Activated naive CD8-positive, alpha-beta T cell (primary cell): ENCODE results near the gene LYPD8.

Experiments used
- H3K27ac Mint-ChIP-seq: one replicate; pipeline ENCODE4 v1.8.0; 2021; ENCODE audit warnings: mixed read lengths
- H3K27me3 Mint-ChIP-seq: one replicate; pipeline ENCODE4 v1.8.0; 2021; ENCODE audit warnings: mixed read lengths
- H3K36me3 Mint-ChIP-seq: one replicate; pipeline ENCODE4 v1.8.0; 2021; ENCODE audit warnings: mixed read lengths
- H3K4me1 Mint-ChIP-seq: one replicate; pipeline ENCODE4 v1.8.0; 2021; ENCODE audit warnings: low read depth, mixed read lengths
- H3K4me3 Mint-ChIP-seq: one replicate; pipeline ENCODE4 v1.8.0; 2021; ENCODE audit warnings: mild to moderate bottlenecking, mixed read lengths
- H3K9me3 Mint-ChIP-seq: one replicate; pipeline ENCODE4 v1.8.0; 2021; ENCODE audit warnings: low read depth, mixed read lengths

The LYPD8 gene

GRCh38 chr1:248751142-248751541 is 4.4 kb downstream of the LYPD8 start:
- H3K36me3 Mint-ChIP-seq, result no peaks in the 10 kb centered on the region
- no peaks in the 10 kb centered on the region for H3K27me3 Mint-ChIP-seq
- H3K4me3 Mint-ChIP-seq, result no peak overlapping the region
- peaks cover 15% of the 10 kb centered on the region for H3K4me1 Mint-ChIP-seq
- no peaks in the 10 kb centered on the region for H3K9me3 Mint-ChIP-seq
- H3K27ac Mint-ChIP-seq, result no peak overlapping the region

GRCh38 chr1:248750496-248750895 is 5.1 kb downstream of the LYPD8 start:
- Mint-ChIP-seq H3K9me3 (no peaks in the 10 kb centered on the region), H3K36me3 (no peaks in the 10 kb centered on the region), H3K27ac (no peak overlapping the region), H3K4me3 (no peak overlapping the region), H3K27me3 (no peaks in the 10 kb centered on the region), H3K4me1 (peaks cover 15% of the 10 kb centered on the region)

GRCh38 chr1:248748211-248748610 is 7.3 kb downstream of the LYPD8 start:
- peaks cover 15% of the 10 kb centered on the region for H3K4me1 Mint-ChIP-seq
- no peak overlapping the region for H3K4me3 Mint-ChIP-seq
- no peaks in the 10 kb centered on the region for H3K36me3 Mint-ChIP-seq
- no peak overlapping the region for H3K27ac Mint-ChIP-seq
- no peaks in the 10 kb centered on the region for H3K27me3 Mint-ChIP-seq
- no peaks in the 10 kb centered on the region for H3K9me3 Mint-ChIP-seq

GRCh38 chr1:248740876-248741275 is 14.7 kb downstream of the LYPD8 start:
- no peaks in the 10 kb centered on the region for H3K4me1 Mint-ChIP-seq
- no peak overlapping the region for H3K27ac Mint-ChIP-seq
- no peak overlapping the region for H3K4me3 Mint-ChIP-seq
- H3K27me3 Mint-ChIP-seq, result peaks cover 5% of the 10 kb centered on the region
- no peaks in the 10 kb centered on the region for H3K36me3 Mint-ChIP-seq
- H3K9me3 Mint-ChIP-seq, result no peaks in the 10 kb centered on the region

GRCh38 chr1:248739572-248740205 is 15.9 kb downstream of the LYPD8 start:
- Mint-ChIP-seq H3K27ac (no peak overlapping the region), H3K4me3 (no peak overlapping the region)

GRCh38 chr1:248737457-248737856 is 18.1 kb downstream of the LYPD8 start:
- no peak overlapping the region for H3K4me3 Mint-ChIP-seq
- H3K27ac Mint-ChIP-seq, result no peak overlapping the region
- H3K27me3 Mint-ChIP-seq, result peaks cover 9% of the 10 kb centered on the region
- no peaks in the 10 kb centered on the region for H3K36me3 Mint-ChIP-seq
- peaks cover 3% of the 10 kb centered on the region for H3K9me3 Mint-ChIP-seq
- no peaks in the 10 kb centered on the region for H3K4me1 Mint-ChIP-seq

More at GRCh38 chr1:248739572-248740205, 15.9 kb downstream of the LYPD8 start:
- Mint-ChIP-seq H3K4me1 (no peaks in the 10 kb centered on the region), H3K27me3 (peaks cover 9% of the 10 kb centered on the region), H3K36me3 (no peaks in the 10 kb centered on the region), H3K9me3 (peaks cover 3% of the 10 kb centered on the region)

- H3K27ac Mint-ChIP-seq, result no peak overlapping the region
- H3K36me3 Mint-ChIP-seq, result no peaks in the 10 kb centered on the region
- H3K27me3 Mint-ChIP-seq, result peaks cover 9% of the 10 kb centered on the region
- H3K9me3 Mint-ChIP-seq, result peaks cover 3% of the 10 kb centered on the region
- no peaks in the 10 kb centered on the region for H3K4me1 Mint-ChIP-seq
- no peak overlapping the region for H3K4me3 Mint-ChIP-seq
Measured at GRCh38 chr1:248736977-248737376, 18.6 kb downstream of the LYPD8 start.

DNA sequence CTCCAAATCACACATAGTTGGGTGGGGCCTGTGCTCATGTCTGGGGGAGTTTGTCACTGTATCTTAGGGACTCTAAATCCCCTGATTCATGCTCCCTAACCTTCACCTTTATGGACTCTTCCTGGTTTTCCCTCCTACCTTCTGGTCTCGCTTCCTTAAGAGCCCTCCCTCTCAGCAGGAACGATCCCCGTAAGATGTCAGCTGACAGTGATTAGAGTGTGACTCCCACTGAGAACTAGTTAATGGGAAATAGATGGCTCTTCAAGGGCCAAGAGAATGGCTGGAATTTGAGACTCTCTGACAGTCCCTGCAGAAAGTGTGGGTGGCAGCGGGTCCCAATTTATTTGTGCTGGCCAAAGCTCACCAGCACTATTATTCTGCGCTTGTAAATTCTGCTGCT is 22.0 kb downstream of the LYPD8 start:
- no peak overlapping the region for H3K27ac Mint-ChIP-seq
- H3K4me1 Mint-ChIP-seq, result no peaks in the 10 kb centered on the region
- no peaks in the 10 kb centered on the region for H3K36me3 Mint-ChIP-seq
- H3K9me3 Mint-ChIP-seq, result peaks cover 3% of the 10 kb centered on the region
- H3K4me3 Mint-ChIP-seq, result no peak overlapping the region
- peaks cover 9% of the 10 kb centered on the region for H3K27me3 Mint-ChIP-seq

GRCh38 chr1:248730507-248731335 is 24.8 kb downstream of the LYPD8 start:
- H3K27me3 Mint-ChIP-seq, result peaks cover 8% of the 10 kb centered on the region
- no peaks in the 10 kb centered on the region for H3K4me1 Mint-ChIP-seq
- no peaks in the 10 kb centered on the region for H3K36me3 Mint-ChIP-seq
- peaks cover 3% of the 10 kb centered on the region for H3K9me3 Mint-ChIP-seq
- no peak overlapping the region for H3K27ac Mint-ChIP-seq
- no peak overlapping the region for H3K4me3 Mint-ChIP-seq

- peaks cover 4% of the 10 kb centered on the region for H3K27me3 Mint-ChIP-seq
- no peak overlapping the region for H3K27ac Mint-ChIP-seq
- H3K4me1 Mint-ChIP-seq, result no peaks in the 10 kb centered on the region
- H3K4me3 Mint-ChIP-seq, result no peak overlapping the region
- H3K9me3 Mint-ChIP-seq, result peaks cover 11% of the 10 kb centered on the region
- H3K36me3 Mint-ChIP-seq, result peaks cover 7% of the 10 kb centered on the region
Measured at GRCh38 chr1:248714248-248714647, 41.3 kb downstream of the LYPD8 start.

DNA sequence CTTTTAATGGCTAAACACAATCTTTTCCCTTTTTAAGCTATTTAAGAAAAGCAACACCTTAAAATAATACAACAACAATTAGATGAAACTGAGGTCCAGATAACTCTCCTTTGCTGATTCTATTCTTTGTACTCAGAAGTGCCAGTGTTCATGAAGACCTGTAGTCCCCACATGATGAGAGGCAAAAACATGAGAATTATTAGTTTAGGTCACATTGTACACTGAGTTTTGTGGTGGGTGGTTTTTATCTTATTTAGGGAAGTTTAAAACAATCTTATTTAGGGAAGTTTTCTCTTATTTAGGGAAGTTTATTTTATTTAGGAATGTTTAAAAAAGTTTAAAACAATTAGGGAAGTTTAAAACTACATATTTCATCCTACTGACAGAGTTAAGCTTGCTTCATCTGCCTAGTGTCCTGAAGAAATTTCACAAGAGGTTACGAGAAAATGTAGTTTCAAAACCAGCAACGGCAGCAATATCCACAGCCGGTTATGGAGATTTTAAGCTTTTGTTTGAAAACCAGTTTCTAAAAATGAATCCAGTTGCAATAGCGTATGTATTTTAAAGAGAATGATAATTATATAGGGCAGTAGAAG is 45.2 kb downstream of the LYPD8 start:
- Mint-ChIP-seq H3K4me1 (no peaks in the 10 kb centered on the region), H3K4me3 (no peak overlapping the region), H3K27ac (no peak overlapping the region), H3K27me3 (peaks cover 15% of the 10 kb centered on the region), H3K36me3 (peaks cover 7% of the 10 kb centered on the region), H3K9me3 (peaks cover 8% of the 10 kb centered on the region)

GRCh38 chr1:248704606-248705005 is 51.0 kb downstream of the LYPD8 start:
- H3K4me3 Mint-ChIP-seq, result no peak overlapping the region
- H3K27me3 Mint-ChIP-seq, result peaks cover 11% of the 10 kb centered on the region
- H3K27ac Mint-ChIP-seq, result no peak overlapping the region
- no peaks in the 10 kb centered on the region for H3K9me3 Mint-ChIP-seq
- no peaks in the 10 kb centered on the region for H3K4me1 Mint-ChIP-seq
- no peaks in the 10 kb centered on the region for H3K36me3 Mint-ChIP-seq

DNA sequence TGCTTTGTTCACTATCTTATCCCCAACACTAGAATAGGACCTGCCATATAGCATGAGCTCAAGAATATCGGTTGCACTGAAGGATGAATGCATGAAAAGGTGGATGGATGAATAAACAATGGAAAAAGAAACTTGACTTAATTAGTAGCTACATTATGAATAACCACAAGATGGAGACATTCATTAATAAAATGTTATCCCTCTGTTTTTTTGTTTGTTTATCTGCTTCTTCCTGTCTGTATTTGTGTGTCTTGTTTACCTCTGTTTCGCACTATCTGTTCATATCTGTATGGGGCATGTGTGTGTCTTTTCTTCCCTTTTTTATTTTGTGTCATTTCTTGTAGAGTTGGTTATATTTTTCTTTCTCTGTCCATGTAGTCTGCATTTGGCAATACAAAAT is 51.9 kb downstream of the LYPD8 start:
- H3K9me3 Mint-ChIP-seq, result no peaks in the 10 kb centered on the region
- H3K27me3 Mint-ChIP-seq, result peaks cover 12% of the 10 kb centered on the region
- H3K27ac Mint-ChIP-seq, result no peak overlapping the region
- H3K4me1 Mint-ChIP-seq, result no peaks in the 10 kb centered on the region
- H3K4me3 Mint-ChIP-seq, result no peak overlapping the region
- no peaks in the 10 kb centered on the region for H3K36me3 Mint-ChIP-seq

DNA sequence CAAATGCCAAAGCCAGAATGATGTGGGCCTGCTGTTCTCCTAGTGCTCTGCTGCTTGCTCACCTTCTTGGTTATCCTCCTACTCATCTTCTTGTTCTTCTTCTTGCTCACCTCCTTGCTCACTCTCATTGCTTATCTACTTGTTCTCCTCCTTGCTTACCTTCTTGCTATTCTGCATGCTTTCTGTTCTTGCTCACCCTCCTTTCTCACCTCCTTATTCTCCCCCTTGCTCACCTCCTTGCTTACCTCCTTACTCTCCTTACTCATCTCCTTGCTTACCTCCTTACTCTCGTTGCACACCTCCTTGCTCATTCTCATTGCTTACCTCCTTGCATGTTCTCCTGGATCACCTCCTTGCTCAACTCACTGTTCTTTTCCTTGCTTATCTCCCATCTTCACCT is 52.8 kb downstream of the LYPD8 start, which contains the start of gene OR14I1:
TSS of gene OR14I1 (minus strand) at position 53 of the 400 bp plus-strand sequence.
- Mint-ChIP-seq H3K27me3 (peaks cover 8% of the 10 kb centered on the region), H3K9me3 (no peaks in the 10 kb centered on the region), H3K36me3 (no peaks in the 10 kb centered on the region), H3K4me3 (no peak within 1 kb of the TSS), H3K4me1 (no peaks in the 10 kb centered on the region), H3K27ac (no peak within 1 kb of the TSS)

DNA sequence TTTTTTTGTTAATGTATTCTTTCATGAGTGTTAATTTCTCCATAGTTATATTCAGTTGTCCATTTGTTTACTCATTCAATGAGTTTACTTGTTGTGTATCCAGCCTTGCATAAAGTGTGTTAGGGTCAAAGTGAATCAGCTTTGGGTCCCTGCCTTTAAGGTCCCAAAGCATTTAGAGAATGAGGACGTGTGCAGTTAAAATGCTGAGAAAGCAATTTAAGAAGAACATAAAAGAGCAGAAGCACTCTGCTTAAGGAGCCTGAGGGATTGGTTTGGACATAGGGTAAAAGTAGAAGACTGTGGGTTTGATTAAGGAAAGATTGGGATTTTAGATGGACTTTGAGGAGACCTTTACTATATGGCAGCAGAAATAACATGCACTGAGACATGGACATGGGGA is 56.5 kb downstream of the LYPD8 start:
- Mint-ChIP-seq H3K4me1 (no peaks in the 10 kb centered on the region), H3K36me3 (no peaks in the 10 kb centered on the region), H3K27me3 (peaks cover 6% of the 10 kb centered on the region), H3K27ac (no peak overlapping the region), H3K4me3 (no peak overlapping the region), H3K9me3 (no peaks in the 10 kb centered on the region)
